Esophagus squamous epithelium (tissue), 4 donors: Measurements from ENCODE around the gene CDC25B.

Experiments used
- POLR2A ChIP-seq, 4 donors: fragments of 450-650 bp; IDR thresholded peaks; one replicate each; pipeline ENCODE4 v1.6.1; 2017; ENCODE audit warnings: antibody characterized with exemption in 4 of 4, mild to moderate bottlenecking in 4 of 4, moderate library complexity in 3 of 4
- TF ChIP-seq, protein P1 (sequence below), 6 experiments: fragments of 450-650 bp in 4 of 6; fragments of 200-600 bp in 2 of 6; sonication (generic) in 2 of 6; IDR thresholded peaks; one replicate each; pipeline ENCODE4 v1.5.1; 2016 to 2019; ENCODE audit warnings: antibody characterized with exemption in 6 of 6, mild to moderate bottlenecking in 4 of 6, moderate library complexity in 4 of 6

DNA sequence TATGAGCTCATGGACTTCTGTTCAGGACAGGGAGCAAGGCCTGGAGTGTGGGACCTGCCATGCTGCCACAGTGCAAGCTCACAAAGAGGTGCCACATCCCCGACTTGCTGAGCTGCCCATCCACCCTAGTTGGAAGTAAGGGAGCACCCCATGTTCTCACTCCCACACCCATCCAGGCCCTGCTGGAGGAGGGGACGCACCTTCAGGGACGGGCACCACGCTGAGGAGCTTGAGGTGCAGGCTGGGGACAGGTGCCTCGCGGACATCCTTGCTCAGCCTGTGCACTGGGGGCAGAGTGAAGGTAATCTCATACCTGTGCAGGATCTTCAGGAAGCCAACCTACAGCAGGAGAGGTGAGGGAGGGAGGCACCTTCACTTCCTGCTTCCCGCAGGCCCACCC lies 40.8 kb upstream of the CDC25B start:
- TF ChIP-seq, protein P1, sequence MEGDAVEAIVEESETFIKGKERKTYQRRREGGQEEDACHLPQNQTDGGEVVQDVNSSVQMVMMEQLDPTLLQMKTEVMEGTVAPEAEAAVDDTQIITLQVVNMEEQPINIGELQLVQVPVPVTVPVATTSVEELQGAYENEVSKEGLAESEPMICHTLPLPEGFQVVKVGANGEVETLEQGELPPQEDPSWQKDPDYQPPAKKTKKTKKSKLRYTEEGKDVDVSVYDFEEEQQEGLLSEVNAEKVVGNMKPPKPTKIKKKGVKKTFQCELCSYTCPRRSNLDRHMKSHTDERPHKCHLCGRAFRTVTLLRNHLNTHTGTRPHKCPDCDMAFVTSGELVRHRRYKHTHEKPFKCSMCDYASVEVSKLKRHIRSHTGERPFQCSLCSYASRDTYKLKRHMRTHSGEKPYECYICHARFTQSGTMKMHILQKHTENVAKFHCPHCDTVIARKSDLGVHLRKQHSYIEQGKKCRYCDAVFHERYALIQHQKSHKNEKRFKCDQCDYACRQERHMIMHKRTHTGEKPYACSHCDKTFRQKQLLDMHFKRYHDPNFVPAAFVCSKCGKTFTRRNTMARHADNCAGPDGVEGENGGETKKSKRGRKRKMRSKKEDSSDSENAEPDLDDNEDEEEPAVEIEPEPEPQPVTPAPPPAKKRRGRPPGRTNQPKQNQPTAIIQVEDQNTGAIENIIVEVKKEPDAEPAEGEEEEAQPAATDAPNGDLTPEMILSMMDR (IDR thresholded peaks at IDR 0.05): no peak
- TF ChIP-seq POLR2A (IDR thresholded peaks at IDR 0.05): no peak
